Upper lobe of left lung (tissue), 4 donors: ENCODE measurements around the gene DYRK1A.

Source experiments
- POLR2A ChIP-seq, 4 donors: fragments of 450-650 bp; IDR thresholded peaks; one replicate each; pipeline ENCODE4 v1.5.1; 2016 to 2017; ENCODE audit warnings: antibody characterized with exemption in 4 of 4, mild to moderate bottlenecking in 2 of 4
- TF ChIP-seq, protein P1 (sequence below), 6 experiments: fragments of 450-650 bp in 4 of 6; fragments of 200-600 bp in 2 of 6; sonication (generic) in 2 of 6; IDR thresholded peaks; one replicate each; pipeline ENCODE4 v1.5.1; 2016 to 2019; ENCODE audit warnings: antibody characterized with exemption in 6 of 6

DNA sequence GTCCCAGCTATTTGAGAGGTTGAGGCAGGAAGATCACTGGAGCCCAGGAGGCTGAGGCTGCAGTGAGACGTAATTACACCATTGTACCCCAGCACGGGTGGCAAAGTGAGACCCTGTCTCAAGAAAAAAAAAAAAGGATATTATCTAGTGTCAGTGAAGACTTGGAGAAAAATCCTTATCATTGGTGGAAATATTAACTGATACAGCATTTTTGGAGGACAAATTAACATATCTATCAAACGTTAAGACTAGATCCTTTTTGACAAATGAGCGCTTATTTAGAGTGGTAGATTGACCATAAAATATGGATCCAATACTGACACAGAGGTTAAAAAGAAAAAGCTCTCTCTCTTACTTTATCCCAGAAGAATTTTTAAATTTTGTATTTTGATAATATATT lies 35.2 kb upstream of the DYRK1A start:
- TF ChIP-seq, protein P1, sequence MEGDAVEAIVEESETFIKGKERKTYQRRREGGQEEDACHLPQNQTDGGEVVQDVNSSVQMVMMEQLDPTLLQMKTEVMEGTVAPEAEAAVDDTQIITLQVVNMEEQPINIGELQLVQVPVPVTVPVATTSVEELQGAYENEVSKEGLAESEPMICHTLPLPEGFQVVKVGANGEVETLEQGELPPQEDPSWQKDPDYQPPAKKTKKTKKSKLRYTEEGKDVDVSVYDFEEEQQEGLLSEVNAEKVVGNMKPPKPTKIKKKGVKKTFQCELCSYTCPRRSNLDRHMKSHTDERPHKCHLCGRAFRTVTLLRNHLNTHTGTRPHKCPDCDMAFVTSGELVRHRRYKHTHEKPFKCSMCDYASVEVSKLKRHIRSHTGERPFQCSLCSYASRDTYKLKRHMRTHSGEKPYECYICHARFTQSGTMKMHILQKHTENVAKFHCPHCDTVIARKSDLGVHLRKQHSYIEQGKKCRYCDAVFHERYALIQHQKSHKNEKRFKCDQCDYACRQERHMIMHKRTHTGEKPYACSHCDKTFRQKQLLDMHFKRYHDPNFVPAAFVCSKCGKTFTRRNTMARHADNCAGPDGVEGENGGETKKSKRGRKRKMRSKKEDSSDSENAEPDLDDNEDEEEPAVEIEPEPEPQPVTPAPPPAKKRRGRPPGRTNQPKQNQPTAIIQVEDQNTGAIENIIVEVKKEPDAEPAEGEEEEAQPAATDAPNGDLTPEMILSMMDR (IDR thresholded peaks at IDR 0.05): no peak
- no peak for TF ChIP-seq POLR2A (IDR thresholded peaks at IDR 0.05)
